IMR-90 (cell line): Measurements from ENCODE around the gene CHD9. TPM values are rescaled to one million over a fixed set of nuclear protein-coding genes. Genes with fewer than 3 reads are reported as not detected.

ENCODE experiments used
- ATAC-seq: fragments of 200-7000 bp; cut with Tn5 transposase; 2 replicates; pipeline ENCODE4 v1.9.1; 2020; ENCODE audit warnings: low read depth, mild to moderate bottlenecking, moderate library complexity
- BruUV-seq: library from RNA; stranded (reverse); fragments of 400-500 nt; replicated peaks from 2 replicates; lab custom pipeline; 2021; lab: Mats Ljungman, UMichigan
- CTCF ChIA-PET: fragments of 300-600 bp; formaldehyde crosslinking; extraction: SDS; loops from one replicate; lab custom pipeline; 2021; ENCODE audit warnings: antibody characterized with exemption; lab: Yijun Ruan, JAX
- POLR2A ChIA-PET: fragments of 300-600 bp; sonication (Branson Sonifier 250); formaldehyde crosslinking; loops from one replicate; lab custom pipeline; 2022; ENCODE audit warnings: antibody characterized with exemption; ENCODE audit not compliant: unreplicated experiment; lab: Charles Lee
- DNase-seq: peaks from one replicate; pipeline ENCODE4 v3.0.0; 2013
- H2AFZ ChIP-seq: replicated peaks from 2 replicates; pipeline ENCODE3; 2013; ENCODE audit warnings: low read length, mild to moderate bottlenecking; ENCODE audit not compliant: poor library complexity
- H2AK5ac ChIP-seq: 2 replicates; pipeline ENCODE4 v1.6.1; 2013; ENCODE audit warnings: low read depth, low read length, inconsistent platforms
- H2AK9ac ChIP-seq: replicated peaks from 2 replicates; pipeline ENCODE3; 2013; ENCODE audit warnings: mild to moderate bottlenecking, low read depth, low read length, moderate library complexity; ENCODE audit not compliant: poor library complexity
- H2BK120ac ChIP-seq: 2 replicates; pipeline ENCODE4 v1.6.1; 2013; ENCODE audit warnings: low read depth, low read length, inconsistent platforms
- H2BK15ac ChIP-seq: 3 replicates; pipeline ENCODE4 v1.6.1; 2013; ENCODE audit warnings: low read depth, low read length, inconsistent platforms
- H2BK20ac ChIP-seq: 2 replicates; pipeline ENCODE4 v1.6.1; 2013; ENCODE audit warnings: low read depth, mild to moderate bottlenecking, inconsistent platforms, low read length, moderate library complexity
- H2BK5ac ChIP-seq: 2 replicates; pipeline ENCODE4 v1.6.1; 2013; ENCODE audit warnings: mild to moderate bottlenecking, low read depth, low read length, inconsistent platforms; ENCODE audit not compliant: poor library complexity, severe bottlenecking
- H3K14ac ChIP-seq: replicated peaks from 2 replicates; pipeline ENCODE4 v1.6.1; 2013; ENCODE audit warnings: low read depth, low read length, inconsistent platforms
- H3K18ac ChIP-seq: 2 replicates; pipeline ENCODE4 v1.6.1; 2013; ENCODE audit warnings: low read depth, low read length, control low read depth
- H3K23ac ChIP-seq: 2 replicates; pipeline ENCODE4 v1.6.1; 2013; ENCODE audit warnings: low read depth, low read length, inconsistent platforms
- H3K27ac ChIP-seq: 2 replicates; pipeline ENCODE4 v1.5.1; 2013; ENCODE audit warnings: mild to moderate bottlenecking, control low read depth, low read length; ENCODE audit not compliant: insufficient read depth
- H3K27me3 ChIP-seq: 2 replicates; pipeline ENCODE4 v1.6.1; 2013; ENCODE audit warnings: low read length; ENCODE audit not compliant: control insufficient read depth, insufficient read depth
- H3K36me3 ChIP-seq: 2 replicates; pipeline ENCODE4 v1.6.1; 2013; ENCODE audit warnings: low read length, mixed read lengths; ENCODE audit not compliant: control insufficient read depth, insufficient read depth
- H3K4ac ChIP-seq: 2 replicates; pipeline ENCODE4 v1.6.1; 2013; ENCODE audit warnings: low read depth, low read length, inconsistent platforms
- H3K4me1 ChIP-seq: 2 replicates; pipeline ENCODE4 v1.6.1; 2013; ENCODE audit warnings: low read length, mixed read lengths; ENCODE audit not compliant: control insufficient read depth, insufficient read depth
- H3K4me2 ChIP-seq: 2 replicates; pipeline ENCODE4 v1.6.1; 2013; ENCODE audit warnings: low read depth, mild to moderate bottlenecking, control low read depth, low read length, moderate library complexity
- H3K4me3 ChIP-seq: 2 replicates; pipeline ENCODE4 v1.5.1; 2013; ENCODE audit warnings: low read depth, mild to moderate bottlenecking, control low read depth, low read length, moderate library complexity; ENCODE audit not compliant: insufficient read depth
- H3K56ac ChIP-seq: 2 replicates; pipeline ENCODE4 v1.6.1; 2013; ENCODE audit warnings: low read length, inconsistent platforms; ENCODE audit not compliant: insufficient read depth; ENCODE audit errors: extremely low read depth
- H3K79me1 ChIP-seq, 2 experiments: 2 replicates each; pipeline ENCODE4 v1.6.1; 2013; ENCODE audit warnings: low read length in 2 of 2, inconsistent platforms in 1 of 2, low read depth in 1 of 2
- H3K9ac ChIP-seq: 2 replicates; pipeline ENCODE4 v1.6.1; 2013; ENCODE audit warnings: low read depth, low read length, control low read depth
- H3K9me1 ChIP-seq: 2 replicates; pipeline ENCODE4 v1.6.1; 2013; ENCODE audit warnings: low read length, inconsistent platforms; ENCODE audit not compliant: insufficient read depth
- H3K9me3 ChIP-seq: 2 replicates; pipeline ENCODE4 v1.6.1; 2013; ENCODE audit warnings: low read length; ENCODE audit not compliant: control insufficient read depth, insufficient read depth
- H4K20me1 ChIP-seq: 2 replicates; pipeline ENCODE4 v1.6.1; 2013; ENCODE audit warnings: low read length, inconsistent platforms; ENCODE audit not compliant: insufficient read depth
- H4K5ac ChIP-seq: 2 replicates; pipeline ENCODE4 v1.6.1; 2013; ENCODE audit warnings: mild to moderate bottlenecking, low read depth, low read length, control low read depth
- H4K8ac ChIP-seq, 2 experiments: 2 replicates each; pipeline ENCODE4 v1.6.1; 2013; ENCODE audit warnings: low read depth in 2 of 2, low read length in 2 of 2, control low read depth in 1 of 2, inconsistent platforms in 1 of 2
- H4K91ac ChIP-seq: 2 replicates; pipeline ENCODE4 v1.6.1; 2013; ENCODE audit warnings: low read depth, low read length, inconsistent platforms; ENCODE audit not compliant: insufficient read depth
- CEBPB ChIP-seq: IDR thresholded peaks from 2 replicates; pipeline ENCODE4 v1.6.1; 2012; ENCODE audit warnings: low read depth, low read length, improper control_type of control experiment
- CHD1 ChIP-seq: IDR thresholded peaks from 2 replicates; pipeline ENCODE4 v1.6.1; 2012; ENCODE audit warnings: low read depth, low read length, improper control_type of control experiment
- MAFK ChIP-seq: IDR thresholded peaks from 2 replicates; pipeline ENCODE4 v1.6.1; 2012; ENCODE audit warnings: low read depth, low read length, improper control_type of control experiment
- POLR2A ChIP-seq: IDR thresholded peaks from 2 replicates; pipeline ENCODE4 v1.6.1; 2012; ENCODE audit warnings: mild to moderate bottlenecking, low read depth, low read length
- WGBS, 2 experiments: methylation state at CpG; one replicate each; pipeline versions ENCODE4 v1.1.5 to v1.1.7; 2013; ENCODE audit warnings: missing lambda C conversion rate in 2 of 2; ENCODE audit not compliant: insufficient read length in 1 of 2; ENCODE audit errors: extremely low coverage in 2 of 2; 5-methylcytosine and 5-hydroxymethylcytosine counted together
- dilution Hi-C: fragments of 300-500 bp; cut with HindIII; formaldehyde crosslinking; loops from one replicate; pipeline ENCODE4 v1.14.3; 2018; ENCODE audit warnings: low sequenced_read_pairs; ENCODE audit not compliant: unreplicated experiment
- in situ Hi-C: fragments of 300-500 bp; cut with MboI; formaldehyde crosslinking; loops from 3 replicates; pipeline ENCODE4 v1.14.3; 2019; ENCODE audit warnings: low sequenced_read_pairs, inconsistent platforms, mixed read lengths
- intact Hi-C: fragments of 100-400 bp; cut with micrococcal nuclease; formaldehyde crosslinking; loops from 2 replicates; pipeline ENCODE4 v1.10.0; 2022
- polyA plus RNA-seq, 3 experiments: library from polyadenylated mRNA; depleted of rRNA; stranded (reverse); fragments of >200 nt; gene quantifications; 2 replicates each; pipeline ENCODE4 v1.2.3, GENCODE V29; 2012; ENCODE audit warnings: low replicate concordance in 1 of 3
- total RNA-seq: library from RNA; depleted of rRNA; stranded (reverse); fragments of >200 nt; gene quantifications from 2 replicates; pipeline ENCODE4 v1.2.3, GENCODE V29; 2012

The CHD9 gene
- total and polyA plus RNA-seq, 2 of the 4 experiments (the other 2 are of a cell fraction) = 9.1 to 48.8 TPM

GRCh38 chr16:53024045-53024444 lies 30.7 kb upstream of the CHD9 start:
- no peak overlapping the region for H3K9ac ChIP-seq
- H3K23ac ChIP-seq = no peak overlapping the region
- ATAC-seq = no peak
- H3K18ac ChIP-seq = no peak overlapping the region
- no peak overlapping the region for H4K5ac ChIP-seq
- no peak overlapping the region for H2BK120ac ChIP-seq
- in situ Hi-C loops (no loop called here), intact Hi-C loops (no loop called here), dilution Hi-C loops (no loop called here)
- H3K4me1 ChIP-seq = no peaks in the 10 kb centered on the region
- no peaks in the 10 kb centered on the region for H4K20me1 ChIP-seq
- H3K4me3 ChIP-seq = no peak overlapping the region
- H3K27ac ChIP-seq = no peak overlapping the region
- CTCF ChIA-PET = interaction anchor here (0.7 kb wide), 1 partner anchor 868 kb away, joined by 3 read pairs; no protein-coding TSS in a partner anchor
- no peak overlapping the region for H2BK5ac ChIP-seq
- H3K4ac ChIP-seq = no peak overlapping the region
- no peak overlapping the region for H3K4me2 ChIP-seq
- H4K8ac ChIP-seq = no peak overlapping the region
- no peak overlapping the region for H2AK5ac ChIP-seq
- POLR2A ChIA-PET = no interaction called here
- no peak for DNase-seq
- H3K27me3 ChIP-seq = no peaks in the 10 kb centered on the region
- no peaks in the 10 kb centered on the region for H3K79me1 ChIP-seq
- H3K9me3 ChIP-seq = no peaks in the 10 kb centered on the region
- no peak overlapping the region for H3K56ac ChIP-seq
- no peak overlapping the region for H2BK15ac ChIP-seq
- H3K36me3 ChIP-seq = no peaks in the 10 kb centered on the region
- BruUV-seq = no TSS peak
- TF ChIP-seq MAFK (no peak), CHD1 (no peak), CEBPB (no peak), POLR2A (no peak)
- no peak overlapping the region for H3K14ac ChIP-seq
- H2AK9ac ChIP-seq = no peak overlapping the region
- no peaks in the 10 kb centered on the region for H3K9me1 ChIP-seq
- WGBS, 2 experiments = 89% methylated on average over 4 of the region's 4 CpGs; no CpG with 5 or more reads in 1 of the 2 experiments
- no peak overlapping the region for H2BK20ac ChIP-seq
- H2AFZ ChIP-seq = no peak overlapping the region
- H4K91ac ChIP-seq = no peak overlapping the region
